NCI-H2196 treated with DMSO at 0.1 percent for 48 hours (cell line): ENCODE data around the gene CTDSP1.

Experiments
- DNase-seq: peaks from one replicate; lab custom pipeline; 2025; ENCODE audit not compliant: unreplicated experiment; lab: John Stamatoyannopoulos, UW

The CTDSP1 gene

DNA sequence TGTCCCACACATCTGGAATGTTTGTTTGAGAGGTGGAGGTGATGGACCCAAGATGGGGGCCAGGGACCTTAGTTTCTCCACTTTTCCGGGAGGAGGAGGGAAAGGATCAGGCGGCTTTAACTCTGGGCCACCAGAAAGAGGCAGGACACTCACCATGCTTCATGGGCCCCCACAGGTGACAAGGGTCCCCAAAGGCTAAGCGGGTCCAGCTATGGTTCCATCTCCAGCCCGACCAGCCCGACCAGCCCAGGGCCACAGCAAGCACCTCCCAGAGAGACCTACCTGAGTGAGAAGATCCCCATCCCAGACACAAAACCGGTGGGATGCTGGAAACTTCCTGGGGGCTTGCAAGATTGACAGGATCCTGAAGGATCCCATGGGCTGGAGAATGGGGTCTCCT, 16.9 kb upstream of the CTDSP1 start:
- DNase-seq = no peak

DNA sequence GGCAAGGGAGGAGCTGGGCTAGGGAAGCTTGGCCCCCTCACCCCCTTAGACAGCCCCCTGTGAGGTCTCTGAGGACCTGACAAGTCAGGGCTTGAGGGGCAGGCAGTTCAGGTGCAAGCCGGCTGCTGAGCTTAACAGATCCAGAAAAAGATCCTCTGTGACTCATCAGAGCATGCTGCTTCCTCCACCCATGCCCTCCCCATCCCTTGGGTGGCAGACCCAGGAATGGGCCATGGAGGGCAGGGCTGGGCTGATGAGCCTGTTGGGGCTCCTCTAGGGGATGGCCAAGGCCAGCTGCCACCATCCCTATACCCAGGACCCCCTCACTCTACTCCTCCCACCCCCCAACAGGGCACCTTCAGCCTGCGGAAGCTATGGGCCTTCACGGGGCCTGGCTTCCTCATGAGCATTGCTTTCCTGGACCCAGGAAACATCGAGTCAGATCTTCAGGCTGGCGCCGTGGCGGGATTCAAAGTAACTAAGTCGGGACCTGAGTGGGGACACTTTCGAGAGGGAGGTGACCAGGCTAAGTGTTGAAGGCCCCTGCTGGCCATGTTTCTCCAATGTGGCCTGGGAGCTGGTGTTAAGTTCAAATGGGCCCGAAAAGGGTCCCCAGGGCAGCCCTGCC, 15.7 kb upstream of the CTDSP1 start:
- no peak for DNase-seq

DNA sequence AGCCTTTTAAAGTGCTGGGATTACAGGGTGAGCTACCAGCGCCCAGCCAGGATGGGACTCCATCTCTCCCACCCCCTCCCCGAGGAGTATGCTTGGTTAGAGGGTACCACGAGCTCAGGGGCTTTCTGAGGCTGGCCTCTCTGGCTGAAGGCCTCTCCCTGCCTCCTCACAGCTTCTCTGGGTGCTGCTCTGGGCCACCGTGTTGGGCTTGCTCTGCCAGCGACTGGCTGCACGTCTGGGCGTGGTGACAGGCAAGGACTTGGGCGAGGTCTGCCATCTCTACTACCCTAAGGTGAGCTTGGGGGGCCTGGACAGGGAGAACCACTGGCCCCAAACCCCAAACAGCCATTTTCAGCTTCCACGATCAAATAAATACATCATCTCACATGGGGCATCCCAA, 14.7 kb upstream of the CTDSP1 start:
- DNase-seq = no peak

DNA sequence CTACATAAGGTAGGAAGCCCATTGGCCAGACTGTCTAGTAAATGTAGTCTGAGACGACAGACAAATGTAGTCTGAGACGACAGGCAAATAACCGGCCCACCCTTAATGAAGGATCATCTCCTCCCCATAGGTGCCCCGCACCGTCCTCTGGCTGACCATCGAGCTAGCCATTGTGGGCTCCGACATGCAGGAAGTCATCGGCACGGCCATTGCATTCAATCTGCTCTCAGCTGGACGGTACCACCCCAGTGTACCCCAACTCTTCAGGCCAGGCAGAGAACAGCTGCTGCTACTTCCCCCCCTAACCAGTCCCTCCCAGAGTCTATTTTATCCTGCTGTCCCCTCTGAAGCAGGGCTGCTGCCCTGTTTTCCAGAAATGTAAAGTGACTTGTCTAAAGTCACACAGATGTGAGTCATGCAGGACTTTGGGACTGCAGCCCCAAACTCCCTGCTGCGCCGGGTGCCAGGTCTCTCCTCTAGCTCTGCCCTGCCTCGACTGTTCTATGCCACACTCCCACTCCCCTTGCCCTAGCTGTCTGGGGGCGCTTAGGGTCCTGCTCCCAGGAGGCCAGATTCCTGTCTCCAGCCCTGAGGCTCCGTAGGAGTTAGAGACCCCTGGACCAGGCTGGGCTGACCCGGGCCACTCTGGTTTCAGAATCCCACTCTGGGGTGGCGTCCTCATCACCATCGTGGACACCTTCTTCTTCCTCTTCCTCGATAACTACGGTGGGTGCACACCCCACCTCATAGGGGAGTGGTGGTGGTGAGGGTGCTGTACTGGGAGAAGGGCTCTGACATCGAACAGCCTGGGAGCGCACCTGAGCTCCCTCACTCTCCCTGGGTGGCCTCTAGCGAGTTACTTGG, 12.9 kb upstream of the CTDSP1 start:
- DNase-seq = no peak

DNA sequence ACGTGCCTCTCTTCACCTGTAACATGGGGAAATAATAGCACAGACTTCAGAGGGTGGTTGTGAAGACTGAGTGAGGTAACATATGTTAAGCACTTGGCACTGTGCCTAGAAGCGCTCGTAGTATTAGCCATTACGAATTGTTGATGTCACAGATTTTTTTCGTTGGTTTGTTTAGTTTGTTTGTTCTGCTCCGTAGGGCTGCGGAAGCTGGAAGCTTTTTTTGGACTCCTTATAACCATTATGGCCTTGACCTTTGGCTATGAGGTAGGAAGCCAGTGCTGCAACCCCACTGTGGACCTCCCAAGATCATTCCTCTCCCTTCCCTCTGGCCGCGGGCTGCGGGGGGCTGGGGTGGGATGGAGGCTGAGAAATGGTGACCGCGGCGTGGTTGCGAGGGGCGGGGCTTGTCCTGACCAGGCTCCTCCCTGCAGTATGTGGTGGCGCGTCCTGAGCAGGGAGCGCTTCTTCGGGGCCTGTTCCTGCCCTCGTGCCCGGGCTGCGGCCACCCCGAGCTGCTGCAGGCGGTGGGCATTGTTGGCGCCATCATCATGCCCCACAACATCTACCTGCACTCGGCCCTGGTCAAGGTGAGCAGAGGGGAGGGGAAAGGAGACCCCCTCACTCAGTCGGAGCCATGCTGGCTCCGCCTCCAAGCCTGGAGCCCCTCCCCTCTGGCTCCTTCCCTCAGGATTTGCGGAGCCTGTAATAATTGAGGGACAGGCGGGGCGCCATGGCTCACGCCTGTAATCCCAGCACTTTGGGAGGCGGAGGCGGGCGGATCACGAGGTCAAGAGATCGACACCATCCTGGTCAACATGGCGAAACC, 12.1 kb upstream of the CTDSP1 start:
- peak; percentile 59 for DNase-seq

DNA sequence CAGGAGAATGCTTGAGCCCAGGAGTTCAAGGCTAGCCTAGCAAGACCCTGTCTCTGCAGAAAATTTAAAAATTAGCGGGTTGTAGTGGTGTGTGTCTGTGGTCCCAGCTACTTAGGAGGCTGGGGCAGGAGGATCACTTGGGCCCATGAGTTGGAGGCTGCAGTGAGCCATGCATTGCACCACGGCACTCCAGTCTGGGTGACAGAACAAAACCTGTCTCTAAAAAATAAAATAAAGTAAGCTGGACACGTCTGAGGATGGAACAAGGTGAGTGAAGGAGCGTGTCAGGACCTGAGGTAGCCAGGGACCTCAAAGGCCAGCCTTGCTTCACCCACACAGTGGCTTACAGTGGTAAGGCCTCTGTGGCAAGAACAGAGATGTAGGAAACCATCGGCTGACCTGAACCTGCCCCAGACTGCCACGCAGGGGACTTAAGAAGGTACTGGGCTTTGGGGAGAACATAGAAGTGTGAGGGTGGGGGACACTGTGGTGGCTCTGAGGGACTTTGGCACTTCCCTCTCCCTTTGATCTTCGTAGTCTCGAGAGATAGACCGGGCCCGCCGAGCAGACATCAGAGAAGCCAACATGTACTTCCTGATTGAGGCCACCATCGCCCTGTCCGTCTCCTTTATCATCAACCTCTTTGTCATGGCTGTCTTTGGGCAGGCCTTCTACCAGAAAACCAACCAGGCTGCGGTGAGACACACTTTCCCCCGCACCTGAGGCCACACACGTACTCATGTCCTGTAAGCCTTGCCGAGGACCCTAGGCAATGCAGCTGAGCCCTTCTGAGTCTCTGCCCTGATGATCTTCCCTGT, 10.1 kb upstream of the CTDSP1 start:
- DNase-seq = no peak

DNA sequence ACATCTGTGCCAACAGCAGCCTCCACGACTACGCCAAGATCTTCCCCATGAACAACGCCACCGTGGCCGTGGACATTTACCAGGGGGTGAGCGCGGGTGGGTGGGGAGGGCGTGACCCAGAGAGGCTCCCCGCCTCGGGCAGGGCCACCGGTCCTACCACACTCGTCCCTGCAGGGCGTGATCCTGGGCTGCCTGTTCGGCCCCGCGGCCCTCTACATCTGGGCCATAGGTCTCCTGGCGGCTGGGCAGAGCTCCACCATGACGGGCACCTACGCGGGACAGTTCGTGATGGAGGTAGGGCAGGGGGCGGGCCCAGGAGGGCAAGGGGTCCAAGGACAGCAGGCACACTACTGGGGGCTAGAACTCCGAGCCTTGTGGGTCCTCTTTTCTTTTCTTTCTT, 8.5 kb upstream of the CTDSP1 start:
- no peak for DNase-seq

DNA sequence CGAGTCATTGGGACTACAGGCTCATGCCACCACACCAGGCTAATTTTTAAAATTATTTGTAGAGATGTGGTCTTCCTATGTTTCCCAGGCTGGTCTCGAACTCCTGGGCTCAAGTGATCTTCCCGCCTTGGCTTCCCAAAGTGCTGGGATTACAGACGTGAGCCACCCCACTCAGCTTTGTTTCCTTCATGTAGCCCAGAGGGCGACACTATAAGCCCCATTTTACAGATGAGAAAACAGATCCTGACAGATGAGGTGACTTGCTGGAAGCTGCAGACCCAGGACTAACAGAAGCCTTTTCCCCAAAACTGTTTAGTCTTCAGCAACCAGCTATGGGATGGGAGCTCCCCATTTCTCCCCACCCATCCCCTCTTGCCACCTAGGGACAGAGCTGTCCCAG, 7.2 kb upstream of the CTDSP1 start:
- no peak for DNase-seq

DNA sequence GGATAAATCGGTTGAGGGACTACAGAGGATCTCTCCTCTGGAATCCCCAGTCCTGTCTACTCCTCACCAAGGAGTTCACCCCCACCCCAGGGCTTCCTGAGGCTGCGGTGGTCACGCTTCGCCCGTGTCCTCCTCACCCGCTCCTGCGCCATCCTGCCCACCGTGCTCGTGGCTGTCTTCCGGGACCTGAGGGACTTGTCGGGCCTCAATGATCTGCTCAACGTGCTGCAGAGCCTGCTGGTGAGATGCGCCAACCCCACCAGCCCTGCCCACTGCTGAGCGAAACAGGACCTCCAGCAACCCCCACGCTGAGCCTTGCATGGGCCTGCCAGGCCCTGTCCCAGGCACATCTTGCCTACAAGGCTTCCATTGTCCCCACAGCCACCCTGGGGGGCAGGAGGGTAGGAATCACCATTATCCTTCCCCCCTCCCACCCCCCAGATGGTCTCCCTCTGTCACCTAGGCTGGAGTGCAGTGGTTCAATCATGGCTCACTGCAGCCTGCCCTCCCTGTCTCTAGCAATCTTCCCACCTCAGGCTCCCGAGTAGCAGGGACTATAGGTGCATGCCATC, 6.7 kb upstream of the CTDSP1 start:
- no peak for DNase-seq

DNA sequence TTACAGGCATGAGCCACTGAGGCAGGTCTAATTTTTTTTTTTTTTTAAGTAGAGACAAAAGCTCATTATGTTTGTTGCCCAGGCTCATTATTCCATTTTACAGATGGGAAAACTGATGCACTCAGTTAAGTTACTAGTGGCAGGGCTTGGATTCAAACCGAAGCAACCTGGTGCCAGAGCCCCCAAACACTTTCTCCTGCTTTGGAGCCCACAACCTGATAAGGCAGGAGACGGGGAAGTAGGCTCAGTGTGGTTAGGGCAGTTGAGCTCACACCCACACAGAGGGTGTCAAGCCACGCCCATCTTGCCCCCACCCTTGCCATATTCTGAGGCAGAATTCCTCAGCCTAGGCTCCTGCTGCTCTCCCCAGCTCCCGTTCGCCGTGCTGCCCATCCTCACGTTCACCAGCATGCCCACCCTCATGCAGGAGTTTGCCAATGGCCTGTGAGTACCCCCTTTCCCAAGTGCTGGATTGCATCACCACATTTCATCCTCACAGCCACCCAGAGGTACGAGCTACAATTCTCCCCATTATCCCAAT, 5.8 kb upstream of the CTDSP1 start:
- DNase-seq = no peak

DNA sequence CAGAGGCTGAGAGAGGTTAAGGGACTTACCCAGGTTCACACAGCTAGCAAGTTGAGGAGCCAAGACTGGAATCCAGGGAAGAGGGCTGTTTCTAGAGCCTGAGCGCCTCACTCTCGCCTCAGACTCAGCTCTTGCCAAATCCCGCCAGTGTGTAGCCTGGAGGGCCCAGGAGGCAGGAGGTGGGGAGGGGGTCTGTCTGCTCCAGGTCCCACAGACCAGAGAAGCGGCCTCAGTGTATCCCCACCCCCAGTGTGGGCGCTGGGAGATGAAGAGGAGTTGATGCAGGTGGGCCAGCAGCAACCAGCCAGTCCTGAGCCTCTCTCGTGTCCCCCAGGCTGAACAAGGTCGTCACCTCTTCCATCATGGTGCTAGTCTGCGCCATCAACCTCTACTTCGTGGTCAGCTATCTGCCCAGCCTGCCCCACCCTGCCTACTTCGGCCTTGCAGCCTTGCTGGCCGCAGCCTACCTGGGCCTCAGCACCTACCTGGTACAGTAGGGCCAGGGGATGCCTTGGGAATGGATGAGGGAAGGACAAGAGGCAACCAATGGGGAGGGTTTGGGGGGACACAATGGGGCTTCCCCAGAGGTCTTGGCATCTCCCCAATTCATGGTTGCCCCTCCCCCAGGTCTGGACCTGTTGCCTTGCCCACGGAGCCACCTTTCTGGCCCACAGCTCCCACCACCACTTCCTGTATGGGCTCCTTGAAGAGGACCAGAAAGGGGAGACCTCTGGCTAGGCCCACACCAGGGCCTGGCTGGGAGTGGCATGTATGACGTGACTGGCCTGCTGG, 5.2 kb upstream of the CTDSP1 start:
- DNase-seq = no peak

DNA sequence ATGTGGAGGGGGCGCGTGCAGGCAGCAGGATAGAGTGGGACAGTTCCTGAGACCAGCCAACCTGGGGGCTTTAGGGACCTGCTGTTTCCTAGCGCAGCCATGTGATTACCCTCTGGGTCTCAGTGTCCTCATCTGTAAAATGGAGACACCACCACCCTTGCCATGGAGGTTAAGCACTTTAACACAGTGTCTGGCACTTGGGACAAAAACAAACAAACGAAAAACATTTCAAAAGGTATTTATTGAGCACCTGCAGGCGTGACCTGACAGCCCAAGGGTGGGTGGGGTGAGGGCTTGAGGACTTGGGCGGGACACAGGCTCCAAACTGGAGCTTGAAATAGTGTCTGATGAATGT, 4.6 kb upstream of the CTDSP1 start:
- no peak for DNase-seq

DNA sequence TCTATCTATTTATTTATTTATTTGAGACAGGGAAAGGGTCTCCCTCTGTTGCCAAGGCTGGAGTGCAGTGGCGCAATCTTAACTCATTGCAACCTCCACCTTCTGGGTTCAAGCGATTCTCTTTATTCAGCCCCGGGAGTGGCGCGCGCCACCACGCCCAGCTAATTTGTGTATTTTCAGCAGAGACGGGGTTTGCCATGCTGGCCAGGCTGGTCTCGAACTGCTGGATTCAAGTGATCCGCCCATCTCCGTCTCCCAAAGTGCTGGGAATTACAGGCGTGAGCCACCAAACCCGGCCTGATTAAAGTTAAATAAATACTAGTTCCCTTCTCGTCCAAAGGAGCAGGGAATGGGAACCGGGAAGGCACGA, 4.2 kb upstream of the CTDSP1 start:
- no peak for DNase-seq

DNA sequence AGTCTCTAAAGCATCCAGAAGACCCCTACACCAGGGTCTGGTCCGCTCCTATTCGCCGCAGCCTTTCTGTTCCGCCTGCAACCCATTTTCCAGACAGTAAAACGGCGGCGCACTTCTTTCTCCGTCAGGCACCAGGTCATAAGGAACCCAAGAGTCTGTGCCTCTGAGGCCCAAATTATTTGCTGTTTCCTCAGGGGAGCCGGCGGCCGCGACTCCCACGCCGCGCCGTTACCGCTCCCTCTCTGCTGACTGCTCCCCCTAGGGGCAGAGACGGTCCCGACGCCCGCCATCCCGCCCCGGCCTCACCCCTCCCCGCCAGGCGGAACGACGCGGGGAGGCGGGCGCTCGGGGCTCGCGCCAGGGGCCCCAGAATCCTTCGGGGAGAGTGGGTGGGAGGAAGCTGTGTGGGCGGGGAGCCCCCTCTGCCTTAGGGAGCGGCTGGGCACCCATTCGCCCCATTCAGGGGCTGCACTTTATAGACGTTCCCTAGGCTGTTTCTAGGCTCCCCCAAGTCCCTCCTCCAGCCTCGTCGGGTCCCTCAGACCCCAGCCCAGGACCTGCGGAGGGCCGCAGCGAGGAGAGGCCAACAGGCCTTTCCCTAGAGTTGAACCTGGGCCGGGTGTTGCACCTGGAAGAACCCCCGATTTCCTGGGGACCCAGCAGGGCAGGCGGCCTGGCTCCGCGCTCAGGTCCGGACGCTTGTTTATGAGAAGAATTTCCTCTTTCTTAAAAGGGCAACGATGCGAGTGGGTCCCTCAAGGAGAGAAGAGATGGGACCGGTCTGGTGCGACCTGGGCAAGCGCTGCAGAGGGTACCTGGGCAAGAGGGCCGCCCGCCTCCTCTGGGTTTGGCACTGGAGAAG, 3.6 kb upstream of the CTDSP1 start:
- DNase-seq = peak; percentile 79

DNA sequence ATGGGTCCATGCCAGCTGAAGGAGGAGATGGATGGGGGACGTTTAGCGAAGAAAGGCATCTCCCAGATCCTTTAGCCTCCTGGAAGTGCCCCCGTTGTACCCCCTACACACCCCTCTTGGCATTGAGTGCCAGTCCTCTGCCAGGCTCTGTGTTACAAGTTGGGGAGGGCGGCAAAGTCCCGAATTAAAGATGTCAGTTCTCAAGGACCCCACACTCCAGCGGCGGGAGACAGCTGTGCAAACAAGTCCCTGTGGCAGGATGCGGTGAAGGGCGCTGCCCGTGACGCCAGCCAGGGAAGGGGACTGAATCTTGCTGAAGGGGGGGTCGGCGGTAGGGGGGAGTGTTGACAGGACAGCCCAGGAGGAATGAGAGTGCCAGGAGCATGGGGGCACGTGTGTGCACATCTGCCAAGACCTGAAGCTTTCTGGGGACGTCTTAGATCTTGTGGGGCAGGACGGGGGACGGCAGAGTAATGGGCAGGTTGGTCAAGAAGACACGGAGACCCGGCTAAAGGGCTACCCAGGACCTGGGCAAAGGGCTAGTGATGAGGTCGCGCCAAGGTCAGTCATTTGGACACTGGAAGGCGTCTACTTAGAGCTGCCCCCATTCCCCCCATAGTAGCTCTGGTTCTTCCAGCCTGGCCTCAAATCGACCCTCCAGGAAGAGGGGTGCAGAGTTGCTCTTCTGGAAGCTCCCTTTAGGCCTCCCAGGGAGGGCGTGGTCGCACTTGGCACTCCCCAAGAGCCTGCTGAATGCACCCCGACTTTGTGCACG, 2.8 kb upstream of the CTDSP1 start:
- peak; percentile 67 for DNase-seq

DNA sequence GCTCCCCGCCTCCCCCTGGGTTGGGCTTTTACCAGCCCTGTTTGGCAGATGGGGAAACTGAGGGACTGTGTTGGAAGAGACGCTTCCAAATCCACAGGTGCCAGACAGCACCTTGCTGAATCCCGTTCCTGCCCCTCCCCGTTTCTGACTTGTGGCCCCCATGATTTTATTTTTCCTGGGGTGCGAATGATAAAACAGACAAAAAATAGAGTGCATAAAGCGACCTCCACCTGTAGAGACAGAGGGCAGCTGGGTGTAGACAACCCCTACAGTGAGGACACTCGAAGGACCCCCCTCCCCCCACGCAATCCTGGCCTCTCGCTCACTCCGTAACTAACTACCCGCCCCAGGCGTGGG, 2.2 kb upstream of the CTDSP1 start:
- no peak for DNase-seq

DNA sequence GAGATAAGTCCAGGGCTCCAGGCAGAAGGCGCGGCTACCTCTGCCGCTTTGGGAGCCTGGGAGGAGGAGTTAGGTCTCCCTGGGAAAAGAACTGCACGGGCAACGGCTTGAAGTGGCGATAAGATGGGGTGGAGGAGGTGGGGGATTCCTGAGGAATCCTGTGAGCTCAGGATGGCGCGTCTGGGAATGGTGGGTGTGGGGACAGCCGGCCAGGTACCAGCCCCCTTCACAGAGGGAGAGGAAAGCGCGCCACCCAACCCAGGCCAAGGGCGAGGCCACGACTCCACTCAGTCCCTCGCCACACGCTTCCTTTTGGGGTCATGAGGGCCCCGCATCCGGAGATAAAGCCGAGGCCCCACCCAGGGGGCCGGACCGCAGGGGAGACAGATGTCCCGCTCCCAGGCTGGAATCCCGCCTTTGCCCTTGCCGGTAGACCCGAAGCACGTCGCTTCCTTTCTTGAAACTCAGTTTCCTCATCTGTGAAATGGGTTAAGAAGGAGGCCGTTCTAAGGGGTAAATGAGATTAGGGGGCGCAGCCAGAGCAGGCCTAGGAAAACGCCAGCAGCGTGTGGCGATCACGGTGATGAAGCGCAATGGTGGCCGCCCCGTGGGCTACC, 1.7 kb upstream of the CTDSP1 start:
- DNase-seq = peak; percentile 71
